ENCODE data around the gene ZNF521. TPM values are rescaled to one million over a fixed set of nuclear protein-coding genes. Genes with fewer than 3 reads are reported as not detected.

ZNF521 gene
- total and polyA plus RNA-seq, 2 of the 13 experiments (the other 11 are each of a cell fraction or from before 2014, with no cell fraction given) = 0.02 TPM; not detected in 1

DNA sequence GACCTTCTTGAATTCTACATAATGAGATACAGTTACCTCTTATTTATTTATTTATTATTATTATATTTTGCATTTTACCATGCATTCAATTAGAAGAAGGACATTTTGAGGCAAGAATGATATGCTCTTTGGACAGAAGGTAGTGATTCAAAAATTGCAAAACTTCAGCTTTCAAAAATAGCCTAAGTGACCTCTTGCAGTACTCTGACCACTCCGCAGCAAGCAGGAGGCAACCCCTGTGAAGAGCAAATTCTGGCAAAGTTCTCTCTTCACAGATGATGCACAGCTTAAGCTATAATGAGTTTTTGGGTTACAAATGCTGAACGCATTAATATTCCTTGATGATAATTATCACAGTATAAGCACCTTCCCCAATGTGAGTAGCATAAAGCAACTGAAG lies 170.0 kb downstream of the ZNF521 start:
- Histone ChIP-seq H3K4me2 (ENCODE audit: low read depth, low read length) (no peak overlapping the region), H3K4me3 (replicated peaks in 1 of 3; ENCODE audit: insufficient read depth in 1 of 3, low read depth in 2 of 3, low read length in 3 of 3) (no peak overlapping the region), H3K27me3 (ENCODE audit: control insufficient read depth in 1 of 2, insufficient read depth in 2 of 2, low read length in 2 of 2) (no peaks in the 10 kb centered on the region), H3K9me3 (ENCODE audit: low read length) (no peaks in the 10 kb centered on the region), H3K9ac (ENCODE audit: insufficient read depth, low read depth, low read length) (no peak overlapping the region), H3K79me2 (ENCODE audit: insufficient read depth, low read length) (no peaks in the 10 kb centered on the region), H3K27ac (ENCODE audit: extremely low read length, insufficient read depth, low read length) (no peak overlapping the region), H3K36me3 (replicated peaks in 1 of 2; ENCODE audit: control insufficient read depth in 1 of 2, insufficient read depth in 2 of 2, low read length in 2 of 2) (no peaks in the 10 kb centered on the region), H4K20me1 (ENCODE audit: insufficient read depth, low read length) (no peaks in the 10 kb centered on the region), H3K4me1 (ENCODE audit: insufficient read depth, low read length) (no peaks in the 10 kb centered on the region), H2AFZ (ENCODE audit: low read length) (no peak overlapping the region)
- intact Hi-C loops (cut with micrococcal nuclease; ENCODE audit: unreplicated experiment) (no loop called here), in situ Hi-C loops (cut with HindIII; ENCODE audit: extremely low pct_ligation_motif_present, low pct_unique_long_range_greater_than_20kb) (no loop called here)
- DNase-seq (ENCODE audit: low spot score) (no peak), ATAC-seq (no peak), FAIRE-seq (no peak)
- WGBS (ENCODE audit: low lambda C conversion rate) = 4% methylated on average over 2 of the region's 2 CpGs
- ChIA-PET CTCF (ENCODE audit: low intra/inter-chr PET ratio, low total read pairs) (no interaction called here), POLR2A (no interaction called here)
- no TSS peak for BruUV-seq (replicated peaks)
- TF ChIP-seq KLF12 (CRISPR knock-in tag; IDR thresholded peaks at IDR 0.05; ENCODE audit: borderline replicate concordance) = no peak
- TF ChIP-seq, protein P1, sequence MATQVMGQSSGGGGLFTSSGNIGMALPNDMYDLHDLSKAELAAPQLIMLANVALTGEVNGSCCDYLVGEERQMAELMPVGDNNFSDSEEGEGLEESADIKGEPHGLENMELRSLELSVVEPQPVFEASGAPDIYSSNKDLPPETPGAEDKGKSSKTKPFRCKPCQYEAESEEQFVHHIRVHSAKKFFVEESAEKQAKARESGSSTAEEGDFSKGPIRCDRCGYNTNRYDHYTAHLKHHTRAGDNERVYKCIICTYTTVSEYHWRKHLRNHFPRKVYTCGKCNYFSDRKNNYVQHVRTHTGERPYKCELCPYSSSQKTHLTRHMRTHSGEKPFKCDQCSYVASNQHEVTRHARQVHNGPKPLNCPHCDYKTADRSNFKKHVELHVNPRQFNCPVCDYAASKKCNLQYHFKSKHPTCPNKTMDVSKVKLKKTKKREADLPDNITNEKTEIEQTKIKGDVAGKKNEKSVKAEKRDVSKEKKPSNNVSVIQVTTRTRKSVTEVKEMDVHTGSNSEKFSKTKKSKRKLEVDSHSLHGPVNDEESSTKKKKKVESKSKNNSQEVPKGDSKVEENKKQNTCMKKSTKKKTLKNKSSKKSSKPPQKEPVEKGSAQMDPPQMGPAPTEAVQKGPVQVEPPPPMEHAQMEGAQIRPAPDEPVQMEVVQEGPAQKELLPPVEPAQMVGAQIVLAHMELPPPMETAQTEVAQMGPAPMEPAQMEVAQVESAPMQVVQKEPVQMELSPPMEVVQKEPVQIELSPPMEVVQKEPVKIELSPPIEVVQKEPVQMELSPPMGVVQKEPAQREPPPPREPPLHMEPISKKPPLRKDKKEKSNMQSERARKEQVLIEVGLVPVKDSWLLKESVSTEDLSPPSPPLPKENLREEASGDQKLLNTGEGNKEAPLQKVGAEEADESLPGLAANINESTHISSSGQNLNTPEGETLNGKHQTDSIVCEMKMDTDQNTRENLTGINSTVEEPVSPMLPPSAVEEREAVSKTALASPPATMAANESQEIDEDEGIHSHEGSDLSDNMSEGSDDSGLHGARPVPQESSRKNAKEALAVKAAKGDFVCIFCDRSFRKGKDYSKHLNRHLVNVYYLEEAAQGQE (IDR thresholded peaks at IDR 0.05; ENCODE audit: borderline replicate concordance in 1 of 2, low read depth in 1 of 2, low read length in 2 of 2) = no peak
- TF ChIP-seq TCF12 (IDR thresholded peaks at IDR 0.05) = no peak
- no peak for TF ChIP-seq TCF12 (CRISPR knock-in tag; IDR thresholded peaks at IDR 0.05)
- TF ChIP-seq, protein P2, sequence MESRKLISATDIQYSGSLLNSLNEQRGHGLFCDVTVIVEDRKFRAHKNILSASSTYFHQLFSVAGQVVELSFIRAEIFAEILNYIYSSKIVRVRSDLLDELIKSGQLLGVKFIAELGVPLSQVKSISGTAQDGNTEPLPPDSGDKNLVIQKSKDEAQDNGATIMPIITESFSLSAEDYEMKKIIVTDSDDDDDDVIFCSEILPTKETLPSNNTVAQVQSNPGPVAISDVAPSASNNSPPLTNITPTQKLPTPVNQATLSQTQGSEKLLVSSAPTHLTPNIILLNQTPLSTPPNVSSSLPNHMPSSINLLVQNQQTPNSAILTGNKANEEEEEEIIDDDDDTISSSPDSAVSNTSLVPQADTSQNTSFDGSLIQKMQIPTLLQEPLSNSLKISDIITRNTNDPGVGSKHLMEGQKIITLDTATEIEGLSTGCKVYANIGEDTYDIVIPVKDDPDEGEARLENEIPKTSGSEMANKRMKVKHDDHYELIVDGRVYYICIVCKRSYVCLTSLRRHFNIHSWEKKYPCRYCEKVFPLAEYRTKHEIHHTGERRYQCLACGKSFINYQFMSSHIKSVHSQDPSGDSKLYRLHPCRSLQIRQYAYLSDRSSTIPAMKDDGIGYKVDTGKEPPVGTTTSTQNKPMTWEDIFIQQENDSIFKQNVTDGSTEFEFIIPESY (CRISPR knock-in tag; IDR thresholded peaks at IDR 0.05) = no peak
- TF ChIP-seq ZNF878 (CRISPR knock-in tag; IDR thresholded peaks at IDR 0.05) = no peak
- no peak for TF ChIP-seq ZBTB26 (CRISPR knock-in tag; IDR thresholded peaks at IDR 0.05; ENCODE audit: borderline replicate concordance)
- no peak for TF ChIP-seq U2AF1 (optimal IDR thresholded peaks at IDR 0.05; ENCODE audit: low read depth, low read length)
- no peak for TF ChIP-seq FOXK2 (IDR thresholded peaks at IDR 0.05)
- TF ChIP-seq, protein P3, sequence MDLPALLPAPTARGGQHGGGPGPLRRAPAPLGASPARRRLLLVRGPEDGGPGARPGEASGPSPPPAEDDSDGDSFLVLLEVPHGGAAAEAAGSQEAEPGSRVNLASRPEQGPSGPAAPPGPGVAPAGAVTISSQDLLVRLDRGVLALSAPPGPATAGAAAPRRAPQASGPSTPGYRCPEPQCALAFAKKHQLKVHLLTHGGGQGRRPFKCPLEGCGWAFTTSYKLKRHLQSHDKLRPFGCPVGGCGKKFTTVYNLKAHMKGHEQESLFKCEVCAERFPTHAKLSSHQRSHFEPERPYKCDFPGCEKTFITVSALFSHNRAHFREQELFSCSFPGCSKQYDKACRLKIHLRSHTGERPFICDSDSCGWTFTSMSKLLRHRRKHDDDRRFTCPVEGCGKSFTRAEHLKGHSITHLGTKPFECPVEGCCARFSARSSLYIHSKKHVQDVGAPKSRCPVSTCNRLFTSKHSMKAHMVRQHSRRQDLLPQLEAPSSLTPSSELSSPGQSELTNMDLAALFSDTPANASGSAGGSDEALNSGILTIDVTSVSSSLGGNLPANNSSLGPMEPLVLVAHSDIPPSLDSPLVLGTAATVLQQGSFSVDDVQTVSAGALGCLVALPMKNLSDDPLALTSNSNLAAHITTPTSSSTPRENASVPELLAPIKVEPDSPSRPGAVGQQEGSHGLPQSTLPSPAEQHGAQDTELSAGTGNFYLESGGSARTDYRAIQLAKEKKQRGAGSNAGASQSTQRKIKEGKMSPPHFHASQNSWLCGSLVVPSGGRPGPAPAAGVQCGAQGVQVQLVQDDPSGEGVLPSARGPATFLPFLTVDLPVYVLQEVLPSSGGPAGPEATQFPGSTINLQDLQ (CRISPR knock-in tag; IDR thresholded peaks at IDR 0.05) = no peak
- TF ChIP-seq, protein P4, sequence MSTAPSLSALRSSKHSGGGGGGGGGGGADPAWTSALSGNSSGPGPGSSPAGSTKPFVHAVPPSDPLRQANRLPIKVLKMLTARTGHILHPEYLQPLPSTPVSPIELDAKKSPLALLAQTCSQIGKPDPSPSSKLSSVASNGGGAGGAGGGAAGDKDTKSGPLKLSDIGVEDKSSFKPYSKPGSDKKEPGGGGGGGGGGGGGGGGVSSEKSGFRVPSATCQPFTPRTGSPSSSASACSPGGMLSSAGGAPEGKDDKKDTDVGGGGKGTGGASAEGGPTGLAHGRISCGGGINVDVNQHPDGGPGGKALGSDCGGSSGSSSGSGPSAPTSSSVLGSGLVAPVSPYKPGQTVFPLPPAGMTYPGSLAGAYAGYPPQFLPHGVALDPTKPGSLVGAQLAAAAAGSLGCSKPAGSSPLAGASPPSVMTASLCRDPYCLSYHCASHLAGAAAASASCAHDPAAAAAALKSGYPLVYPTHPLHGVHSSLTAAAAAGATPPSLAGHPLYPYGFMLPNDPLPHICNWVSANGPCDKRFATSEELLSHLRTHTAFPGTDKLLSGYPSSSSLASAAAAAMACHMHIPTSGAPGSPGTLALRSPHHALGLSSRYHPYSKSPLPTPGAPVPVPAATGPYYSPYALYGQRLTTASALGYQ (CRISPR knock-in tag; IDR thresholded peaks at IDR 0.05) = no peak
- TF ChIP-seq GATAD2A (CRISPR knock-in tag; IDR thresholded peaks at IDR 0.05) = no peak
- TF ChIP-seq, protein P5, sequence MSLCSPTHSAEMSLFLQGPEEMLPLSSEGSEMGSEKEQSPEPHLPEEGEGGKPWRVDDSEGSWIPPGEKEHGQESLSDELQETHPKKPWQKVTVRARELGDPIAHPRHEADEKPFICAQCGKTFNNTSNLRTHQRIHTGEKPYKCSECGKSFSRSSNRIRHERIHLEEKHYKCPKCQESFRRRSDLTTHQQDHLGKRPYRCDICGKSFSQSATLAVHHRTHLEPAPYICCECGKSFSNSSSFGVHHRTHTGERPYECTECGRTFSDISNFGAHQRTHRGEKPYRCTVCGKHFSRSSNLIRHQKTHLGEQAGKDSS (CRISPR knock-in tag; IDR thresholded peaks at IDR 0.05; ENCODE audit: borderline replicate concordance, low read depth) = no peak
